Neural crest cell (in vitro differentiated cells): ENCODE data around the gene LHFPL2. TPM values are rescaled to one million over a fixed set of nuclear protein-coding genes. Genes with fewer than 3 reads are reported as not detected.
A peak's percentile ranks its signal among the peaks of the same experiment; 100 is the strongest.

Experiments
- DNase-seq: peaks from one replicate; pipeline ENCODE4 v3.0.0; 2021; ENCODE audit warnings: low read depth, mixed read lengths, low spot score
- H3K27ac Mint-ChIP-seq: one replicate; pipeline ENCODE4 v1.8.0; 2021; ENCODE audit warnings: mild to moderate bottlenecking, mixed read lengths; ENCODE audit not compliant: unreplicated experiment
- H3K27me3 Mint-ChIP-seq: 2 replicates; pipeline ENCODE4 v1.8.0; 2021; ENCODE audit warnings: low read depth, mild to moderate bottlenecking, mixed read lengths
- H3K36me3 Mint-ChIP-seq: 2 replicates; pipeline ENCODE4 v1.8.0; 2021; ENCODE audit warnings: low read depth, mild to moderate bottlenecking, mixed read lengths
- H3K4me1 Mint-ChIP-seq: 2 replicates; pipeline ENCODE4 v1.8.0; 2021; ENCODE audit warnings: mixed read lengths
- H3K4me3 Mint-ChIP-seq: one replicate; pipeline ENCODE4 v1.8.0; 2021; ENCODE audit warnings: mild to moderate bottlenecking, mixed read lengths
- H3K9me3 Mint-ChIP-seq: 2 replicates; pipeline ENCODE4 v1.8.0; 2021; ENCODE audit warnings: mixed read lengths
- total RNA-seq: library from RNA; stranded (reverse); gene quantifications from 2 replicates; pipeline ENCODE4 v1.2.1, GENCODE V29; 2021
- TF ChIP-seq, protein P1 (sequence below): fragments of 200-600 bp; sonication (generic); conservative IDR thresholded peaks from 2 replicates; pipeline ENCODE4 v1.5.0; 2021; ENCODE audit warnings: antibody characterized with exemption, mild to moderate bottlenecking

Gene LHFPL2
- total RNA-seq, 1 donor from 2014 or later = 15.0 TPM

GRCh38 chr5:78570646-78571045 is 77.9 kb downstream of the LHFPL2 start:
- H3K36me3 Mint-ChIP-seq = peaks cover 6% of the 10 kb centered on the region
- H3K27ac Mint-ChIP-seq = no peak overlapping the region
- peaks cover 65% of the 10 kb centered on the region for H3K4me1 Mint-ChIP-seq
- peaks cover under 1% of the 10 kb centered on the region for H3K9me3 Mint-ChIP-seq
- H3K4me3 Mint-ChIP-seq = no peak overlapping the region
- H3K27me3 Mint-ChIP-seq = no peaks in the 10 kb centered on the region
- TF ChIP-seq, protein P1, sequence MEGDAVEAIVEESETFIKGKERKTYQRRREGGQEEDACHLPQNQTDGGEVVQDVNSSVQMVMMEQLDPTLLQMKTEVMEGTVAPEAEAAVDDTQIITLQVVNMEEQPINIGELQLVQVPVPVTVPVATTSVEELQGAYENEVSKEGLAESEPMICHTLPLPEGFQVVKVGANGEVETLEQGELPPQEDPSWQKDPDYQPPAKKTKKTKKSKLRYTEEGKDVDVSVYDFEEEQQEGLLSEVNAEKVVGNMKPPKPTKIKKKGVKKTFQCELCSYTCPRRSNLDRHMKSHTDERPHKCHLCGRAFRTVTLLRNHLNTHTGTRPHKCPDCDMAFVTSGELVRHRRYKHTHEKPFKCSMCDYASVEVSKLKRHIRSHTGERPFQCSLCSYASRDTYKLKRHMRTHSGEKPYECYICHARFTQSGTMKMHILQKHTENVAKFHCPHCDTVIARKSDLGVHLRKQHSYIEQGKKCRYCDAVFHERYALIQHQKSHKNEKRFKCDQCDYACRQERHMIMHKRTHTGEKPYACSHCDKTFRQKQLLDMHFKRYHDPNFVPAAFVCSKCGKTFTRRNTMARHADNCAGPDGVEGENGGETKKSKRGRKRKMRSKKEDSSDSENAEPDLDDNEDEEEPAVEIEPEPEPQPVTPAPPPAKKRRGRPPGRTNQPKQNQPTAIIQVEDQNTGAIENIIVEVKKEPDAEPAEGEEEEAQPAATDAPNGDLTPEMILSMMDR = no peak
- DNase-seq = no peak

- peaks cover 57% of the 10 kb centered on the region for H3K4me1 Mint-ChIP-seq
- no peak overlapping the region for H3K4me3 Mint-ChIP-seq
- H3K36me3 Mint-ChIP-seq = peaks cover 6% of the 10 kb centered on the region
- TF ChIP-seq, protein P1 = no peak
- DNase-seq = no peak
- peaks cover 3% of the 10 kb centered on the region for H3K9me3 Mint-ChIP-seq
- H3K27me3 Mint-ChIP-seq = no peaks in the 10 kb centered on the region
- H3K27ac Mint-ChIP-seq = peak overlapping the region; percentile 51
Measured at GRCh38 chr5:78569441-78569840, 79.1 kb downstream of the LHFPL2 start.

DNA sequence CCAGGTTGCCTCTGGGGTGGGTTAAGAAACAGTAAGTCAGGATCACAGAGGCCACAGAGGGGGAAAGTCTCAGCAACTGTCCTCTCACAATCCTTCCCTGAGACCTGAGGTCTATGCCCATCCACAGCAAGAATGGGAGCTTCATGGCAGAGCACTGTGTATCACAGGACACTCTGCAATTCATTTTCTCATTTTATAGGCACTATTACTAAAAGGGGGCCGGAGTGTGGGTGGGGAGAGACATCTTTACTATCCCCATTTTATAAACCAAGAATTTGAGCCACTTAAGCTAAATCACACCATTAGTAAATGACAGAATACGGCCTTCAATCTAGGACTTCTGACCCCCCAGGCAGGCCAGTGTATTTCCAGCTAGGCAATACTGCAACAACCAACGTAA is 79.9 kb downstream of the LHFPL2 start:
- TF ChIP-seq, protein P1 = no peak
- Mint-ChIP-seq H3K36me3 (peaks cover 6% of the 10 kb centered on the region), H3K4me3 (peak overlapping the region; percentile 55), H3K9me3 (peaks cover 3% of the 10 kb centered on the region), H3K27me3 (no peaks in the 10 kb centered on the region), H3K27ac (peak overlapping the region; percentile 38), H3K4me1 (peaks cover 49% of the 10 kb centered on the region)
- DNase-seq = no peak

GRCh38 chr5:78568212-78568611 is 80.4 kb downstream of the LHFPL2 start:
- TF ChIP-seq, protein P1 = no peak
- Mint-ChIP-seq H3K27me3 (no peaks in the 10 kb centered on the region), H3K36me3 (peaks cover 6% of the 10 kb centered on the region), H3K4me1 (peaks cover 48% of the 10 kb centered on the region), H3K4me3 (peak overlapping the region; percentile 55), H3K9me3 (peaks cover 3% of the 10 kb centered on the region), H3K27ac (peak overlapping the region; percentile 38)
- no peak for DNase-seq

GRCh38 chr5:78567617-78568016 is 81.0 kb downstream of the LHFPL2 start:
- H3K27me3 Mint-ChIP-seq = no peaks in the 10 kb centered on the region
- peaks cover 3% of the 10 kb centered on the region for H3K9me3 Mint-ChIP-seq
- no peak for DNase-seq
- H3K27ac Mint-ChIP-seq = peak overlapping the region; percentile 79
- H3K4me3 Mint-ChIP-seq = no peak overlapping the region
- peaks cover 6% of the 10 kb centered on the region for H3K36me3 Mint-ChIP-seq
- peaks cover 44% of the 10 kb centered on the region for H3K4me1 Mint-ChIP-seq
- TF ChIP-seq, protein P1 = no peak
